NCI-H2081 treated with DMSO at 0.1 percent for 48 hours (cell line): ENCODE results near the gene GLIS2.

Experiments
- DNase-seq: peaks from one replicate; lab custom pipeline; 2025; lab: John Stamatoyannopoulos, UW

The GLIS2 gene

GRCh38 chr16:4352843-4353242, 37.0 kb downstream of the GLIS2 start:
- DNase-seq, result no peak

DNA sequence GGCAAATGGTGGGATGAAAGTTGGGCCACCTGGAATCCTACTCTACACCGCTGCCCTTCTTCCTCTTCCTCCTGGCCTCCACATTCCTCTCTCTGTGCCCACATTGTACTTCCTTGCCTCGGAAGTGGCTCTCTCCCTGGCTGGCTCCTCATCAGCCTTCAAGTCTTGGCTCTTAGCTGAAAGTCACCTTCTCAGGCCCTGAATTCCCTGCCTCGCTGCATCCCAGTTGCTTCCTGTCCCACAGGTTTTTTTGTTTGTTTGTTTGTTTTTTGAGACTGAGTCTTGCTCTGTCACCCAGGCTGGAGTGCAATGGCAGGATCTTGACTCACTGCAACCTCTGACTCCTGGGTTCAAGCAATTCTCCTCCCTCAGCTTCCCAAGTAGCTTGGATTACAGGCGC, 37.8 kb downstream of the GLIS2 start:
- DNase-seq, result no peak

- DNase-seq, result no peak
Measured at GRCh38 chr16:4354512-4355409, 38.9 kb downstream of the GLIS2 start.

DNA sequence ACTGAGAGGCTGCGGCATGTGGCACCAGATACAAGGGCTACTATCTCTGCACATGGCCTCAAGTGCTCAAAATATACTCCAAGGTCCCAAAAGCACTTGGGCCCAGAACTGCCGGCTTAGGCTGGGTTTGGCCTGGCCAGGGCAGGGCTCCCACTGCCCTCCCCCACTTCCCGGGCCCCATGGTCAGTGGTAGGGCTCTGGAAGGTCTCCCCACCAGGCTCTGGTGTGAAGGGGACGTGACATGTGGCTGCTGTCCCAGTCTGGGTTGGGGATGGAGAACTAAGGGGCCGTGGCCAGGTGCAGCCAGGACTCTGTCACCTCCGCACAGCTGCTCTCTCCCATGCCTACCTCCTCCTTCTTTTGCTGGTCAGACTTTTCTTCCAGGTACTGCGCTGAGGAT, 41.0 kb downstream of the GLIS2 start:
- DNase-seq, result no peak

GRCh38 chr16:4358236-4358635, 42.4 kb downstream of the GLIS2 start:
- DNase-seq, result no peak

- DNase-seq, result no peak
Measured at GRCh38 chr16:4358831-4359561, 43.1 kb downstream of the GLIS2 start.

GRCh38 chr16:4359914-4360313, 44.0 kb downstream of the GLIS2 start:
- no peak for DNase-seq

DNA sequence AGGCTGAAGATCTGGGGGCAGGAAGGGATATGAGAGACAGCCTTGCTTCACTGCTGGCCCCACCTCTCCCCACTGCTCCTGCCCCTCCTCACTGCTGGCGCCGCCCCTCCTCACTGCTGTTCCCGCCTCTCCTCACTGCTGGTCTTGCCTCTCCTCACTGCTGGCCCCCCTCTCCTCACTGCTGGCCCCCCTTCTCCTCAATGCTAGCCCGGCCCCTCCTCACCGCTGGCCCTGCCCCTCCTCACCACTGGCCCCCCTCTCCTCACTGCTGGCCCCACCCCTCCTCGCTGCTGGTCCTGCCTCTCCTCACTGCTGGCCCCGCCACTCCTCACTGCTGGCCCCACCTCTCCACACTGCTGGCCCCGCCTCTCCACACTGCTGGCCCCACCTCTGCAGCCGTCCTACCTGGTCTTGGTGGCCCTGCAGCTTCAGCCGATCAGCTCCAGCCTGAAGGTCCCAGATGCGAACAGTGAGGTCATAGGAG, 44.7 kb downstream of the GLIS2 start:
- DNase-seq, result no peak

DNA sequence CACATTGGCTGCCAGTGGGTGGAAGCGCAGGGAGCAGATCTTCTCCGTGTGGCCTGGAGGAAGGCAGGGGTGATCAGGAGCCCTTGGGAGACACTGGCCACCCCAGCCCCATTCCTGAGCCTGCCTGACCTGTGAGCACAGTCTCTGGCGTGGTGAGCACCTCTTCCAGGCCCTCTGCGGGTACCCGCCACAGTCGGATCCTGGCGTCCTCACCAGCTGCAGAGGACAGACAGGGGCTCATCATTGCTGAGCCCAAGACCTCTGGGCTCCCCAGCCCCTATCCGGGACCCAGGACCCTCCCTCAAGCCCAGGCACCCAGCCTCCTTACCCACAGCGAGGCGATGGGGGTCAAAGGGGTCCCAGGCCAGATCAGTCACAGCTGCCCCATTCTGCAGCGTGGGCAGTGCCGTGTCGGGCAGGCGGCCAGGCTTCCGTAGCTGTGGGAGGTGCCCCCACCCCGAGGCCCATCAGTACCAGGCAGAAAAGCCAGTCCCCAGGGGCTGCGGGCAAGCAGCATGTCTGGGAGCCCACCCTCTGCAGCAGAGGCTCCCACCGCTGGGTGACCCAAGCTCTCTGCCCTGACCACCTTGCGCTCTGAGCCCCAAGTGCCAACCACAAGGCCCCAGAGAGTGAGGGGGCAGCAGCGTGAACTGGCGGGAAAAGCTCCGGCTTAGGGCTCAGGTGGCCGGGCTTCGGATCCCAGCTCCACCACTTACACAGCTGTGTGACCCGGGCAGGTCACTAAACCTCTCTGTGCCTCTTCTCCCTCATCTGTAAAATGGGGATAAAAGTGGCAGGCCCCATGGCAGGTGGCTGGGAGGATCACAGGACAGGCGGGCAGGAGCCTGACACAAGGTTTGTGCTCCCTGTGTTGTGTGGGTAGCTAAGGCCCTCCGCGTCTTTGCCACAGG, 45.4 kb downstream of the GLIS2 start:
- DNase-seq, result no peak

- DNase-seq, result no peak
Measured at GRCh38 chr16:4361944-4362311, 46.1 kb downstream of the GLIS2 start.

GRCh38 chr16:4362476-4363135, 46.7 kb downstream of the GLIS2 start:
- DNase-seq, result no peak

DNA sequence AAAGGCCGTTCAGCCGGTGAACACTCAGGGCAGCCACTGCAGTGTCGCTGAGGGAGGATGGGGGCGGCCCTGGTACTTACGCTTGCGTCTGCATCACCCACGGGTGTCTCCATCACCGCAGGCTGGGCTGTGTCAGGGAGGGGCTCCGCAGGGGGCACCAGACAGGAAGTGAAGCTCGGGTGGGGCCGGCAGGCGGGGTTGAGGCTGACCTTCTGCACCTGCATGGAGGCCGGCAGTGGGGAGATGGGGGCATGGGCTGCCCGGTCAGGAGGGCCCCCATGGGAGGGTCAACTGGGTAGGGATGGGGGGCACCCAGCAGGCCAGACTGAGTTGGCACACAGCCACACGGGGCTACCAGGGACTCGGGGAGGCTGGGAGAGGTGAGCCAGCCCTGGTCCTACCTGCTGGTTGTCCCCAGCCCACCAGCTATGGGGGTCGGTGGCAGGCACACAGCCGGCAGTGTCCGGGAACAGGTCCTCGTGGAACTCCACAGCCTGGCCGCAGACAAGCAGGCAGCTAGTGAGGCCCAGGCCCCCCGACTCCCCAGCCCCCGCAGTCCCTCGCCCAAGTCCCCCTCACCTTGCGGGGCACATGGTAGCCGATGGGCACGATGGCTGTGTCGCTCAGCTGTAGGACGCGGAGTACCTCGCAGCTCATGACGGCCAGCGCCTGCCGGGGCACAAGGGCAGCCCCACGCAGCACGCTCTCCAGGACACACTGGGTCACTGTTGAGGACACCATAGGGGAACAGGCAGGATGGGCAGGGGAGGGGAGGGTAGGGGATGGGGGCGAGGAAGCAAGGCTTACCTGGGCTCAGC, 48.5 kb downstream of the GLIS2 start:
- no peak for DNase-seq

GRCh38 chr16:4365014-4365406, 49.1 kb downstream of the GLIS2 start:
- no peak for DNase-seq

DNA sequence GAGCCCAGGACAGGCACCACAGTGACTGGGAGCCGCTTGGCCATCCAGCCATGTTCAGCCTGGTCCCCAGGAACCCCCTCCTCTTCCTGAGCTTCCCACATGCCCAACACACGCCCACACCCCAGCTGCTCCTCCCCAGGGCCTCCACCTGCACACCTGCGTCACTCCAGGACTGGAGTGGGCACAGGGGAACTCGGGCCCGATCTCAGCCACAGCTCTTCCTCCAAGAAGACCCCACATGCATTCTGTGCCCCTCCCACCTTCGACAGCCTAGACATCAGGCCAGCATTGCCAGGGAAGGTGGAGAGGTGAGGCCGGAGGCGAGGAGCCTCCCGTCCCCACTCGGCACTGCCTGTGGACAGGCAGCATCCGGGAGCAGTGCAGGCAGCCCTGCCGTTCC, 49.7 kb downstream of the GLIS2 start:
- no peak for DNase-seq

DNA sequence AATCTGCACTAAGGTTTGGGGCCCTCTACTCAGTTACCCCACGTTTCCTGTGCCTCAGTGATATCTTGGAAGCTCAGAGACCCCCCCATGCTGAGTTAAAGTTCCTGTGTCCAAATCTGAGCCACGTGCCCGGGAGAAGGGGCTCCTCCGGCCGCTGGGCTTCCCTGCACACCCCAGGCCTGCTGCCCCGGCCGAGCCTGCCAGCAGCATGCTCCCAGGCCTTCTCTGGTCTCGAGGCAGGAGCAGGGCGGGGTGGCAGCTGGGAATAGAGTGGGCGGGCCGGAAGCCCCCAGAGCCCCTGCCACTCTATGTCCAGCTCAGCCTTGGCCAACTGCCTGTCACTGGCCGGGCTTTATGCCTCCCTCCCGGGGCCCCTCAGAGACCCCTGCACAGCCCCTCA, 50.1 kb downstream of the GLIS2 start:
- DNase-seq, result no peak

GRCh38 chr16:4367393-4367856, 51.6 kb downstream of the GLIS2 start:
- no peak for DNase-seq

DNA sequence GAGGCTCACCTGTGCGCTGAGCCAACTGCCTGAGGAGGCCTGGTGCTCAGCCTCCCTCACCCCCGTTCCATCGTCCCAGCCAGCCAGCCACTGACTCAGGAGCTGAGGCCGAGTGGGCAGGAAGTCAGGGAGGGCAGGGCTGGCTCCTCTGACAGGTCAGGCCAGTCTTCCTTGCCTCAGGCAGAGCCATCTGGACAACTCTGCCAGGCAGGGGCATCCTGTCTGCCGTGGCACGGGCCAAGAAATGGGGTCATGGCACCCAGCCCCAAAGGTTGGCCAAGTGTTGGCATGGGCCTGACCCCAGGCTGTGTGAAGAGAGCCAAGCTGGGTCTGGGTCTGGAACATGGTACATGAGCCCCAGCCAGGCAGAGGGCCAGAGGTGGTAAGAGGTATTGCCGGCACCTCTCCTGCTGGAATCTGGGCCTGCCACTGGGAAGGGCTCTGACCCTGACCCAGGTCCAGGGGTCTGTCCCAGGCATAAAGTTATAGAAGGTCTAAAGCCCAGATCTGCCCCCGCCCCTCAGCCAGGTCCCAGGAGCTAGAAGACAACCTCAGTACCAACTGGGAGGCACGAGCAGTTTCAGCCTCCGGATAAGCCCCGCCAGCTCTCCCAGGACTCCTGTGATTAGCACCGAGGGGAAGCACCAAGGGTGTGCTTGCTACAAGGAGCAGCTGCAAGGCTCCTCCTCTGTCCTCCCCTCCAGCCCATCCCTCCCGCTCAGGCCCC, 53.3 kb downstream of the GLIS2 start:
- DNase-seq, result no peak

GRCh38 chr16:4370151-4370550, 54.3 kb downstream of the GLIS2 start:
- no peak for DNase-seq

- DNase-seq, result no peak
Measured at GRCh38 chr16:4370570-4371356, 54.9 kb downstream of the GLIS2 start.
